HepG2 (cell line): ENCODE measurements around the gene MED13L. TPM values are rescaled to one million over a fixed set of nuclear protein-coding genes. Genes with fewer than 3 reads are reported as not detected.

Experiments used
- ATAC-seq: fragments of 200-7000 bp; cut with Tn5 transposase; 3 replicates; pipeline ENCODE4 v1.9.1; 2020; ENCODE audit warnings: mild to moderate bottlenecking, moderate library complexity
- BruUV-seq: library from RNA; stranded (reverse); fragments of 400-500 nt; replicated peaks from 2 replicates; lab custom pipeline; 2021; lab: Mats Ljungman, UMichigan
- CTCF ChIA-PET: fragments of 300-600 bp; formaldehyde crosslinking; extraction: SDS; loops from one replicate; lab custom pipeline; 2021; ENCODE audit warnings: low total read pairs, inconsistent platforms, low intra/inter-chr PET ratio; lab: Yijun Ruan, JAX
- POLR2A ChIA-PET: fragments of 350-600 bp; sonication (Branson Sonifier 250); formaldehyde crosslinking; loops from one replicate; lab custom pipeline; 2020; ENCODE audit warnings: antibody characterized with exemption, inconsistent platforms; lab: Yijun Ruan, JAX
- DNase-seq: peaks from one replicate; pipeline ENCODE4 v3.0.0-alpha.2; 2015; ENCODE audit warnings: low spot score
- FAIRE-seq: peaks from 3 replicates; lab custom pipeline; 2011; peaks lifted over from hg19 to GRCh38; lab: Jason Lieb, UNC
- H2AFZ ChIP-seq: one replicate; pipeline ENCODE4 v1.6.1; 2011; ENCODE audit warnings: low read length, inconsistent platforms
- H3K27ac ChIP-seq: fragments of 300-600 bp; 3 replicates; pipeline ENCODE4 v1.8.0; 2011; ENCODE audit warnings: mixed run types, mild to moderate bottlenecking, mixed read lengths, low read length, inconsistent platforms; ENCODE audit not compliant: insufficient read depth; ENCODE audit errors: extremely low read length
- H3K27me3 ChIP-seq, 2 experiments: fragments of 200-600 bp in 1 of 2; 2 replicates in 1 of 2; 3 replicates in 1 of 2; pipeline versions ENCODE4 v1.6.0 to v1.8.0; 2011; ENCODE audit warnings: low read length in 2 of 2, mild to moderate bottlenecking in 2 of 2, moderate library complexity in 2 of 2, inconsistent platforms in 1 of 2; ENCODE audit not compliant: insufficient read depth in 2 of 2, control insufficient read depth in 1 of 2
- H3K36me3 ChIP-seq, 2 experiments: fragments of 200-600 bp in 1 of 2; replicated peaks in 1 of 2; 2 replicates in 1 of 2; 3 replicates in 1 of 2; pipeline versions ENCODE4 v1.5.1 to v1.8.0; 2011; ENCODE audit warnings: low read length in 2 of 2, inconsistent platforms in 1 of 2; ENCODE audit not compliant: insufficient read depth in 2 of 2, control insufficient read depth in 1 of 2
- H3K4me1 ChIP-seq: 2 replicates; pipeline ENCODE4 v1.5.1; 2012; ENCODE audit warnings: low read length, inconsistent platforms; ENCODE audit not compliant: insufficient read depth
- H3K4me2 ChIP-seq: 2 replicates; pipeline ENCODE4 v1.6.0; 2011; ENCODE audit warnings: low read depth, low read length, inconsistent platforms
- H3K4me3 ChIP-seq, 3 experiments: fragments of 200-600 bp in 1 of 3; sonication (generic), shearing (Covaris generic) in 1 of 3; replicated peaks in 1 of 3; 2 replicates each; pipeline ENCODE4 v1.5.1; 2011 to 2016; ENCODE audit warnings: low read length in 3 of 3, inconsistent platforms in 2 of 3, low read depth in 2 of 3, mild to moderate bottlenecking in 2 of 3, control low read depth in 1 of 3, mixed read lengths in 1 of 3; ENCODE audit not compliant: insufficient read depth in 1 of 3
- H3K79me2 ChIP-seq: one replicate; pipeline ENCODE4 v1.6.1; 2011; ENCODE audit warnings: low read length, inconsistent platforms; ENCODE audit not compliant: insufficient read depth
- H3K9ac ChIP-seq: 2 replicates; pipeline ENCODE4 v1.6.0; 2011; ENCODE audit warnings: mild to moderate bottlenecking, low read depth, low read length, inconsistent platforms; ENCODE audit not compliant: insufficient read depth
- H3K9me3 ChIP-seq: 2 replicates; pipeline ENCODE4 v1.5.1; 2012; ENCODE audit warnings: mild to moderate bottlenecking, low read length
- H4K20me1 ChIP-seq: 2 replicates; pipeline ENCODE4 v1.6.0; 2011; ENCODE audit warnings: inconsistent platforms, mild to moderate bottlenecking, low read length, moderate library complexity; ENCODE audit not compliant: insufficient read depth
- GPBP1L1 ChIP-seq: sonication (generic); formaldehyde crosslinking; IDR thresholded peaks from 2 replicates; pipeline ENCODE4 v1.5.0; 2020; ENCODE audit warnings: mild to moderate bottlenecking, missing genetic modification reagents
- NAIF1 ChIP-seq: sonication (generic); formaldehyde crosslinking; IDR thresholded peaks from 2 replicates; pipeline ENCODE4 v1.5.0; 2020; ENCODE audit warnings: mild to moderate bottlenecking, missing genetic modification reagents, borderline replicate concordance
- ZBTB44 ChIP-seq: sonication (generic); formaldehyde crosslinking; IDR thresholded peaks from 2 replicates; pipeline ENCODE4 v1.4.0; 2020; ENCODE audit warnings: missing genetic modification reagents
- ZNF687 ChIP-seq: sonication (generic); formaldehyde crosslinking; IDR thresholded peaks from 2 replicates; pipeline ENCODE4 v1.5.1; 2020; ENCODE audit warnings: mild to moderate bottlenecking, missing genetic modification reagents, moderate library complexity
- WGBS: methylation state at CpG from one replicate; pipeline ENCODE4 v1.1.6; 2017; ENCODE audit warnings: low lambda C conversion rate; 5-methylcytosine and 5-hydroxymethylcytosine counted together
- in situ Hi-C: cut with HindIII; loops from 2 replicates; pipeline ENCODE4 v1.10.0; 2017; ENCODE audit warnings: low pct_unique_long_range_greater_than_20kb; ENCODE audit not compliant: extremely low pct_ligation_motif_present
- intact Hi-C: fragments of 100-400 bp; cut with micrococcal nuclease; formaldehyde crosslinking; loops from one replicate; pipeline ENCODE4 v1.10.0; 2022; ENCODE audit not compliant: unreplicated experiment
- polyA plus RNA-seq, 8 experiments: library from polyadenylated mRNA; depleted of rRNA in 3 of 8; stranded (reverse) in 7 of 8; unstranded in 1 of 8; fragments of >200 nt; fragmentation: Illumina TruSeq in 4 of 8; extraction: Trizol in 4 of 8; gene quantifications; 2 replicates each; pipeline versions ENCODE4 v1.2.1 to v1.2.3, GENCODE V29; 2011 to 2016; ENCODE audit warnings: low read depth in 4 of 8, missing spikeins in 1 of 8, mixed read lengths in 1 of 8; ENCODE audit not compliant: insufficient read depth in 1 of 8
- total RNA-seq, 5 experiments: library from RNA; depleted of rRNA; stranded (reverse); fragments of >200 nt; fragmentation: Illumina TruSeq; extraction: Trizol; gene quantifications; 2 replicates each; pipeline ENCODE4 v1.2.3, GENCODE V29; 2016; ENCODE audit warnings: low read depth in 1 of 5

Gene MED13L
- total and polyA plus RNA-seq, 2 of the 13 experiments (the other 11 are each of a cell fraction or from before 2014, with no cell fraction given): 24.8 to 38.9 TPM

- Histone ChIP-seq H3K27ac (no peak overlapping the region), H4K20me1 (no peaks in the 10 kb centered on the region)
- intact Hi-C loops: no loop called here
- TF ChIP-seq NAIF1 (no peak), ZNF687 (CRISPR knock-in tag) (no peak), ZBTB44 (CRISPR knock-in tag) (no peak), GPBP1L1 (no peak)
- TF ChIP-seq, all 625 proteins: peak for 0
- FAIRE-seq (no peak), ATAC-seq (no peak), DNase-seq (no peak)
- H3K4me1 ChIP-seq: peaks cover 7% of the 10 kb centered on the region
- H3K27me3 ChIP-seq: no peaks in the 10 kb centered on the region
- no peak overlapping the region for H2AFZ ChIP-seq
- POLR2A ChIA-PET: interaction anchor here (0.6 kb wide), 1 partner anchor 75 kb away, joined by 3 read pairs; no protein-coding TSS in a partner anchor
- CTCF ChIA-PET: no interaction called here
- H3K9ac ChIP-seq: no peak overlapping the region
- WGBS: 91% methylated on average over 2 of the region's 2 CpGs
- no peaks in the 10 kb centered on the region for H3K36me3 ChIP-seq
- H3K79me2 ChIP-seq: peaks cover 2% of the 10 kb centered on the region
- H3K4me2 ChIP-seq: no peak overlapping the region
- no peak overlapping the region for H3K4me3 ChIP-seq
- in situ Hi-C loops: loop anchor here (10.0 kb wide), 1 partner anchor 174 kb away; no protein-coding TSS in a partner anchor
- H3K9me3 ChIP-seq: no peaks in the 10 kb centered on the region
- BruUV-seq: no TSS peak
Observed at GRCh38 chr12:116060764-116061163, 216.7 kb downstream of the MED13L start.
